Astrocyte of the hippocampus (primary cell): Measurements from ENCODE around the gene SHC2.
"Not testable (repeated sequence)": the region's sequence is repeated elsewhere in the genome, so short reads cannot be mapped to it uniquely, and the experiment has no call there.

ENCODE experiments used
- DNase-seq: peaks from one replicate; pipeline ENCODE4 v3.0.0; 2011; ENCODE audit warnings: low read depth, low spot score

The SHC2 gene

DNA sequence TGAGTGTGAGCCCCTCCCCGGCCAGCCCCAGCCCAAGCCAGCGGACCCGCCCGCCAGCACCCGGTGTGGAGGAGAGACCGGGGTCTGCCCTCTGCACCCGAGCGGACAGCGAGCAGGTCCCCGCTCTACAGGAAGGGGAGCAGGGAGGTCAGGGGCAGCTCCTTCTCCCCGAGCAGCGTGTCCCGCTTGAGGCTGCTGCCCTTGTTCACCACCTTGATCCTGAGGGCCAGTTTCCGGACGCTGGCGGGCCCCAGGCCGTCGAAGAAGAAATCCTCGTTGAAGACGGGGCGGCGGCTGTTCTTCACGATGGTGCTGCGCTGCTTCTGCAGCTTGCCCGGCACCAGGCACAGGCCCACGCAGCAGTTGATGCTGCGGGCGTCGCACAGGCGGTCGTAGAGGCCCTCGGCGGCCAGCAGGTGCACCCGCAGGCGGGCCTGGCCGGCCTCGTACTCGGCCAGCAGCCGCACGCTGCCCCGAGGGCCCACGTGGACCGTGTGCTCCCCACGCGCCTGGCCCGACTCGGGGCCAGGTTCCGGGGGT is 53.8 kb downstream of the SHC2 start:
- DNase-seq = no peak

DNA sequence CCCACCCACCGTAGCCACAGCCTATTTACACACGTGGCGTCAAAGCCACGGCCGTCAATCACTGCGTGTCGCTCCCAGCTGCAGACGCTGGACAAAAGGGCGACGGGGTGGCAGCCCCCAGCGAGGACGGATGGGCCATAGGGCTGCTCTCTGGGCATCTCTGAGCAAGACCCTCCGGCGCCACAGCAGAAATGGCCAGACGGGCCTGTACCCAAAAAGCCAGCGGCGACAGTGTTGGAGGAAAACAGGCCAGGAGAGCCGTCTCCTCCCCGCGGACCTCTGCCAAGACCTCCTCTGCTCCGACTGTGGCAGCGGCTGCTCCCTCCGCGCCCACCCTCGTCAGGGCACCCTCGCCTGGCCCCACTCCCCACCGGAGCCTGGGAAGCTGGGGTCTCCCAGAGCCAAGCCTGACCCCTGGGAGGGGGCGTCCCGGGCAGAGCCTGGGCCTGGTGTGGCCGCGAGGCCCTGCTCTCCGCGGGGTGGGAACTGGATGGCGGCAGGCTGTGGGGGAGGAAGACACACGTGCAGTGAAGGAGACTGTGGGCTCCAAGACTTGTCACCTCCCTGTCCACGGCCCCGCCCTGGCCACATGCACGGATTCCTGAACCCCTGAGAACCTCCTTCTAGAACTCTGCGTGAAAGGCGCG is 54.6 kb downstream of the SHC2 start:
- DNase-seq = peak; percentile 16

DNA sequence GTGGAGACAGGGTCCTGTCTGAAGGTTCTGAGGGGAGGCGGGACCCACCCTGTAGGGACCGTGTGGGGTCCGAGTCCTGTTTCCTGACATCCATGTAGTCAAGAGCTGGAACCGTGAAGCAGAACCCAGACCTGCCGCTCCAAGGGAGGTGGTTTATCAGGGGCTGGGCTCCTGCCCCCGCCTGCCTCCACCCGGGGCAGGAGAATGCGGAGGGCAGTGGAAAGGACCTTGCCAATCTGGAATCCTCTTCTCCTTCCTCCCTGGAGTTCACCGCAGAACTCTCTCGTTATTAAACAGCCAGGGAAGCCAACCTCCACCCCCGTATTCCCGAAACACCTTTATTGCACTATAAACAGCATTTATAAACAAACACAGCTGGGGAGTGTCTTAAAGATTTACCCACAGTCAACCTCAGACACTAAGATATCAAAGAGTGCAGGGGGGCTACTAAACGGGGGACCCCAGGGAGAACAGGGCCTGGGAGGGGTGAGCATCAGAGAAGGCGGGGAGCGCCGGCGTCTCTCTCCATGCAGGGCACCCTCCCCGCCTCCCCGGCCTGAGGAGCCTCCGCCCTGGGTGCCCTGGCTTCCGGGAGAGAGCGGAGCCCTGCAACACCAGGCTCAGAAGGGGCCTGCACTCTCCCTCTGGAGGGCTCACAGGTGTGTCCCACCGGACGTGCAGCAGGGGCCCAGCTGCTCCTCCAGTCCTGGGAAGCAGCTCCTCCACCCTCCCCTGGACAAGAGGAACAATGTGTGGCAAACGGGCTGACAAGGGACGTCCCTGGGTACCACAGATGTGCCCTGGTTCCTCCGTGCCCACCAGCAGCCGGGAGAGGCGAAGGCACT is 55.5 kb downstream of the SHC2 start:
- DNase-seq = no peak

DNA sequence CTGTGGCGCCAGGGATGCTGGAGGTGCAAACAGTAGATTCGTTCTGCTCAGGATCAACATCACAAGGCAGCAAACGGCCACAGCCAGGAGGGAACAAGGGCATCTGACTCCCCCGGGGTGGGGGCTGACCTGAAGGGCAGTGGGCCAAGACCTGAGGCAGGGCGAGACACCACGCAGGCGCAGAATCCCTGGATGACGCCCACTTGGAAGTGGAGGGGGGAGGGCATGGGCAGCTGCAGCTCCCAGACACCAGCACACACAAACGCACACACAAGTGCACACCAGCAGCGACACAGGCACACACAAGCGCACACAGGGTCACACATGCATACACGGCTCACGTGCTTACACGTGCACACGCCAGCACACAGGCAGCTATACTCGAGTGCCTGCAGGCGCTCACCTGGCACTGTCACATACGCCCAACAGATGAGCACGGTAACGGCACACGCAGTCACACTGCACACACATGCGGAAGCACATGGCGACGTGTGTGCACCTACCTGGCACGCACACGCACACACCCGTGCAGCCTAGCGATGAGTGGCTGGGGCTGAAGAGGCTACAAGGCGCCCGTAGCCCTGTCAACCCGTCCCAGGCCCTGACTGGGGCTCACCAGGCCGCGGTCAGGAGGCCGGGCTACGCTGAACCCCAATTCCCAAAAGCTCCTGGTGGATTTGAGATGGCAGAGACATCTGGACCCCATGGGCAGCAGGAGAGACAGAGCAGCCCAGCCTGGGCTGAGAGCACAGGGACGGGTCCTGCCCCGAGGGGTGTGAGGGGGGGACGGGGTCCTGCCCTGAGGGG is 57.4 kb downstream of the SHC2 start:
- DNase-seq = no peak

DNA sequence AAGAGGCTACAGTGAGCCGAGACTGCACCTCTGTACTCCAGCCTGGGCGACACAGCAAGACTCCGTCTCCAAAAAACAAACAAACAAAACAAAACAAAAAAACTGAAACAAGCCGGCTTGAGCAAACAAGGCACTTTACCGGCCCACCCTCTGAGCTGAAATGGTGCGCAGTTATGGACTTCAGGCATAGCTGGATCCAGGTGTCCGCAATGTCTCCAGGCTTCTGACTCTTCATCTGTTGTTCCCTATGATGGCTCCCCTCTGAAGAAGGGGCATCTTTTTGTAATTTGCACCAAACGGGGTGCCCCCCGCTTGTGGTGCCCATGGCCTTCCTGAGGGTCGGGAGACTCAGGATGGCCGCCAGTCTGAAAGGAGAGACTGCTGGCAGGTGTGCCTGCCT is 58.0 kb downstream of the SHC2 start:
- DNase-seq = no peak

DNA sequence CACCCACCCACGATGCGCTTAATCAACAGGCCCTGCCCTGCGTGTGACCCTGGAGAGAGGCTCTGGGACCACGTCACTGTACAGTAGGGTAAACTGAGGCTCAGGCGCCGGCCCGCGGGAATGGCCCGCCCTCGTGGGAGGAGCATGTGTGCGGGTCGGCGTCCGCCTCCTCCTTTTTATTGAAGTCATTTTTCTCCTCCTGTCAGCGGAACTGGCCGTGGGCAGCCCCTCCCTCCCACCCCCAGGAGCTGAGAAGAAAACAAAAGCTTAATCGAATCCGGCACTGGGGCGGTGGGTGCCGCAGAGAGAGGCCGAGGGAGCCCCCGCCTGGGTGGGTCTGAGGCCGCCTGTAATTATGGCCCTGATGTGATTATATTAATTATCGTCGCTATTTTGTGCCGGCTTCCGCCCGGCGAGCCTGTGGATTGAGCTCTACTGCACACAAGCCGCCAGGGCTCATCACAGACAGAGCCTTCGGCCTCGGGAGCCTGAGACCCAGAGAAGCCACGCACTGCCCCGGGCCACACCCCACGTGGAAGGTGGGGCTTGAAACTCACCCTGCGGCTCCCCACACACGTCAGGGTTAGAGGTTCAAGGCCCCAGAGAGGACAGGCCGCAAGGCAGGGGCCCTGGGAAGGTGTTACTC is 58.8 kb downstream of the SHC2 start:
- peak; percentile 42 for DNase-seq

DNA sequence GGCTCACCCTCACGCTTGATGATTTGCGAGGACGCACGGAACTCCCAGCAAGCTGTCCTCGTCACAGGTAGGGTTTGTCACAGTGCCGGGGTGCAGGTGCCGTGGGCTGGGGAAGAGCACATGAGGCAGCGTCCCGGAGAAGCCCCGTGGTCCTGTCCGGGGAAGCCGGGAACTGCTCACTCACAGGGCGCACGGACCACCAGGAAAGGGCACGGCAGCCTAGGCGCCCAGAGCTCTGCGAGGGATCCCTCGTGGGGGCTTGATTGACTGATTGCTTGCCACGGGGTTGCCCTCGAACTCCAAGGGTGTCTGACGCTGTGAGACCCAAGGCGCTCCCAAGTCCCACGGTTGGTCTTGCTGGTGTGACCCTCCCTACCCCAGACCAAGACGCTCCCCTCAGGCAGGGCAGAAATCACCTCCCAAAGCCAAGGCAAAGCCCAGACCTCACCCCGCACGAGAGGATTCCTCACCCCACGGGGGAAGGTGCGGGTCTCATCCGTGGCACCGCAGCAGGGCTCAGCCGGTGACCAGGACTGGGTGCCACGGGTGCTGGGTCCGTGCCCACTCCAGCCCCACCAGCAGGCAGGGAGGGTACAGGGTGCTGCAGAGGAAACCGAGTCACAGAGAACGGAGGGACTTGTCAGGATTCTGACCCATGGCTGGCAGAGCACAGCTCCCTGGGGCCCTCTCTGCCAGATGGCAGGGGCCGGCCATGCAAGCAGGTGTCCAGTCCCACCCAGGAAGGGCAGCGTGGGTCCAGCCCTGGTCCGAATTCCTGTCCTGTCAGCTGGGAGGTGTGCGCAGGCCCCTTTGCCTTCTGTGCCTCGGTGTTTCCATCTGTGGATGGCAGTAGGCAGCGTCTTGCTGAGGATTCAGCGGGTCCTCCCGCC is 59.6 kb downstream of the SHC2 start:
- DNase-seq = no peak

DNA sequence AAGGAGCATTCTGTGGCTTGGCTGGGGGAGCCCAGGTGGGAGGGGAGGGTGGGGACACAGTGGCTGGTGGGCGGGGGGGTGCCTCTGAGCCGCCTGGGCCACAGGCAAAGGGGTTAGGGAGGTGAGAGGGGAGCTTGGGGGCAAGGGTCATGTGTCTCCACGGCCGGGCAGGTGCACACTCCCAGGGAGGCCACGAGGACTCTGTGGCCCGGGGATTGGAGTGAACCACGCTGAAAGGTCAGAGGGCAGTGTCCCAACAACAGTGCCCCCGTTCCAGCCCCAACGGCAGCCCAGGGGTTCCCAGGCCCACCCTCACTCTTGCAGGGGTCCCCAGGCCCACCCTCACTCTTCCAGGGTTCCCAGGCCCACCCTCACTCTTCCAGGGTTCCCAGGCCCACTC is 61.5 kb downstream of the SHC2 start:
- no peak for DNase-seq

DNA sequence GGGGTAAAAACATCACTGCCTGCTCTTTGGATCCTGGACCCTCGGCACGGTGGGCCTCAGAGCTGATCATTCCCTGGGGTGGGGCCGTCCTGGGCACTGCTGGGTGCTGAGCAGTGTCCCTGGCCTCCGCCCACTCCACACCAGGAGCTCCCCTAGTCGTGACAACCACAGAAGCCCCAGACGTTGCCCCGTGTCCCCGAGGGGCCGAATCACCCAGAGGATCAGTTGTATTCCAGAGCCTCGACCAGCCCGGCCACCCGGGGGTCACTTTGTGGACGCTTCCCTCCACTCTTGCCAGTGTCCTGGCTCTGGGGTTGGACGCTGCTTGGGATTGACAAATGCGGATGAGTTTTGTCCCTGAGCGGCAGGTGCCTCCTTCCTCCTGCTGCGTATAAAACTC is 62.1 kb downstream of the SHC2 start:
- DNase-seq = no peak

DNA sequence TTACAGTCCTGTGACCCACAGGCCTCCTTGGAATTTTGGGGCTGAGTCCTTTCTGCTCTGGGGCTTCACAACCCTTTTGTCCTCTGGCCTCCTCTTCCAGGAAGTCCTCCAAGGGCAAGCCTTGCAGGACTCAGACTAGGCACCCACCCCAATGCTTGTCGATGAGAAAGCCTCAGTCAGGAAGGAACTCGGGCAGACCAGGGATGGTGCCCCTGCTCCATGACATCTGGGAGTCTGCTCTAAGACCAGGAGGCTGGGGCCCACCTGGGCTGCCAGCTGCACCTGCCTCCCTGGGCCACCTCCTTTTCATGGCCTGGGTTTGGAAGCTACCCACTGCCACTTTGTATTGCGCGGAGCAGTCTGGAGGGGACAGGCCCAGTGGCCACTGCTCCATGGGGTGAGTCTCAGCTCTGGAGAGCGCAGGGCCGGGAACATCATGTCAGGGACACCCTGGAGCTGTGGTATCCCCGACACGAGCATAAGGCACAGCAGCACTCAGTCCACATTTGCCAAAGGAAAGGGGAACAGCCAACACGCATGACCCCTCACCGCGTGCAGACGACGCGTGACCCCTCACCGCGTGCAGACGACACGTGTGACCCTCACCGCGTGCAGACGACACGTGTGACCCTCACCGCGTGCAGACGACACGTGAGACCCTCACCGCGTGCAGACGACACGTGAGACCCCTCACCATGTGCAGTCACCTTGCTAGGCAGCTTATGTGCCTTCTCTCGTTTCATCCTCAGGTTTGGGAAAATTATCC is 62.7 kb downstream of the SHC2 start:
- DNase-seq = no peak

DNA sequence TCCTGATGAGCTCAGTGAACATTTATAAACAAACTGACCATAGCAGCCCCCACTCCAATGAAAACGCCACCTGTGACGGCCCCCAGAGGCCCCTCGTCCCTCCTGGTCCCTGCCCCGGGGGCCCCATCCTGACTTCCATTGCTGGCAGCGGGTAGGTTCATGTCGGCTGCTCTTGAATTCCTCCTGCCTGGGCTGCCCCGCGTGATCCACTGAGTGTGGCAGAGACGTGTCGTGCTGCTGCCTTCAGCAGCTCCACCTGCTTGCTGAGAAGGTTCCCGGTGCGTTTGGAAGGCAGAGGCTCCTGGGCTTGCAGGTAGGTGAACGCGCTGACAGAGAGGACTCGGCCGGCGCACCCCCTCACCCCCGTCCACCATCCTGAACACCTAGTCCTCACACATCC is 63.5 kb downstream of the SHC2 start:
- DNase-seq = no peak

DNA sequence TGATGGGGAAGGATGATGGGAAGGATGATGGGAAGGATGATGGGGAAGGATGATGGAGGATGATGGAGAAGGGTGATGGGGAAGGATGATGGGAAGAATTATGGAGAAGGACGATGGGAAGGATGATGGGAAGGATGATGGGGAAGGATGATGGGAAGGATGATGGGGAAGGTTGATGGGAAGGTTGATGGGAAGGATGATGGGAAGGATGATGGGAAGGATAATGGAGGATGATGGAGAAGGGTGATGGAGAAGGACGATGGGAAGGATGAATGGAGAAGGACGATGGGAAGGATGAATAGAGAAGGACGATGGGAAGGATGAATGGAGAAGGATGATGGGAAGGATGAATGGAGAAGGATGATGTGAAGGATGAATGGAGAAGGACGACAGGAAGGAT is 65.4 kb downstream of the SHC2 start:
- DNase-seq = no peak

DNA sequence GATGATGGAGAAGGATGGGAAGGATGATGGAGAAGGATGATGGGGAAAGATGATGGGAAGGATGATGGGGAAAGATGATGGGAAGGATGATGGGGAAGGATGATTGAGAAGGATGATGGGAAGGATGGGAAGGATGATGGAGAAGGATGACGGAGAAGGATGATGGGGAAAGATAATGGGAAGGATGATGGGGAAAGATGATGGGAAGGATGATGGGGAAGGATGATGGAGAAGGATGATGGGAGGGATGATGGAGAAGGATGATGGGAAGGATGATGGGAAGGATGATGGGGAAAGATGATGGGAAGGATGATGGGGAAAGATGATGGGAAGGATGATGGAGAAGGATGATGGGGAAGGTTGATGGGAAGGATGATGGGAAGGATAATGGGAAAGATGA is 66.0 kb downstream of the SHC2 start:
- not testable (repeated sequence) for DNase-seq

DNA sequence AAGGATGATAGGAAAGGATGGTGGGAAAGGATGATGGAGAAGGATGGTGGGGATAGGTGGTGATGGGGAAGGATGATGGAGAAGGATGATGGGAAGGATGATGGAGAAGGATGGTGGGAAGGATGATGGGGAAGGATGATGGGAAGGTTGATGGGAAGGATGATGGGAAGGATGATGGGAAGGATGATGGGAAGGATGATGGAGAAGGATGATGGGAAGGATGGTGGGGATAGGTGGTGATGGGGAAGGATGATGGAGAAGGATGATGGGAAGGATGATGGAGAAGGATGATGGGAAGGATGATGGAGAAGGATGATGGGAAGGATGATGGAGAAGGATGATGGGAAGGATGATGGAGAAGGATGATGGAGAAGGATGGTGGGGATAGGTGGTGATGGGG is 67.3 kb downstream of the SHC2 start:
- DNase-seq = not testable (repeated sequence)

DNA sequence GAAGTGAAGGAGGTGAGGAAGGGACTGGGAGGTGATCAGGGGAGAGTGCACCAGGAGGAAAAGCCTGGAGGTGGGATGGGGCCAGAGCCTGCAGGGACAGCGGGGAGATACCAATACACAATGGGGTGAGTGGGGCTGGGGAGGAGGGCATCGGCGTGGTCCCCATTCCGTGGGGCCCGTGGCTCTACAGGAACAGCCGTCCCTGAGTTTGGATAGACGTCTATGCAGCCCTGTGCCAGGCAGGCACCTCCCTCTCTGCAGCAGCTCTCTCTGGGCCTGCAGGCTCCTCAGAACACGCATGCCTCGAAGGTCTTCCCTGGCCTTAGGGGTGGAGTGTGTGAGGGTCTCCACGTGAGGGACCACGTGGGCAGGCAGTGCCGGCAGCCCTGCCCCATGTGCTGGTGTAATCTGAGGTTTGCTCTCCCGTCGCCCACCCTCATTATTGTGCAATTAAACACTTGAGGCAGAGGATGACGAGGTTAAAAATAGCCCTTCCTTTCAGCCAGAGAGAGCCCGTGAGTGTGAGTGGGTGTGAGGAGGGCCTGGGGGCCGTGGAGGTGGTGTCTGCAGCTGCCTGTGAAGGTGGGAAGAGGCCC is 68.4 kb downstream of the SHC2 start:
- DNase-seq = no peak

DNA sequence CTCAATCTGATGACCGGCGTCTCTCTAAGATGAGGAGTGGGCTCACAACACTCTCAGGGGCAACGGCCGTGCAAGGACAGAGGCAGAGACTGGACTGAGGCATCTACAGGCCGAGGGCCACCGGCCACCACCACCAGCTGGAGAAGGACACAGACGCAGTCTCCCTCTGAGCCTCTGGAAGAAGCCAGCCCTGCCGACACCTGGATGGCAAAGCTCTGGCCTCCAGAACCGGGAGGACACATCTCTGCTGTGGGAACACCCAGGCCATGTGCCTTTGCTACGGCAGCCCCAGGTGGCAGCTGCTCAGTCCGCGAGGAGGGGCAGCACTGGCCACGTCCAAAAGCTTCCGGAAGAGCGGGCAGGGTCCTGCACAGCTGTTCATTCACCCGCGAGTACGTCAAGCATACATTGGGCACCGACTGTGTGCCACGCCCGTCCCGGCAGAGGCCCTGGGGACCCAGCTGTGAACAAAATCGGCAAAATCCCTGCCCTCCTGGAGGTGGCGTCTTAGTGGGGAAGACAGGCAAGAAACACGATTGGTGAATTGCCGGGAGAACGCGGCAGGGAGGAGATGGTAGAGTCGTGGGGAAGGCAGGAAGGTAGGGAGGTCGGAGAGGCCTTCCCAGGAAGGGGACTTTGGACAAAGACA is 69.0 kb downstream of the SHC2 start:
- no peak for DNase-seq

DNA sequence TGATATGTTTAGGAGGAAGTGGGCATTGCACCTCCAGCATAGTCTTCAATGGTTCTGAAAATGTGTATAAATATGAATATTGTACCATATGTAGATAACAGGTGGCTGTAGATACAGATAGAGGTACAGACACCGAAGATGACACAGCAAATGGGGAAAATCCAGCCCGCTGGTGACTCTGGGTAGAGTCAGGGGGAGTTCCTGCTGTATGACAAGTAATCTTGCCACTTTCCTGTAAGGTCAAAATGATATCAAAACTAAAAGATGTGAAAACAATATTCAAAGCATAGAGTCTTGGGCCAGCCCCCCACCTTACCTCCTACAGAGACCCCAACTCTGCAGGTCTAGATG is 69.7 kb downstream of the SHC2 start:
- no peak for DNase-seq

DNA sequence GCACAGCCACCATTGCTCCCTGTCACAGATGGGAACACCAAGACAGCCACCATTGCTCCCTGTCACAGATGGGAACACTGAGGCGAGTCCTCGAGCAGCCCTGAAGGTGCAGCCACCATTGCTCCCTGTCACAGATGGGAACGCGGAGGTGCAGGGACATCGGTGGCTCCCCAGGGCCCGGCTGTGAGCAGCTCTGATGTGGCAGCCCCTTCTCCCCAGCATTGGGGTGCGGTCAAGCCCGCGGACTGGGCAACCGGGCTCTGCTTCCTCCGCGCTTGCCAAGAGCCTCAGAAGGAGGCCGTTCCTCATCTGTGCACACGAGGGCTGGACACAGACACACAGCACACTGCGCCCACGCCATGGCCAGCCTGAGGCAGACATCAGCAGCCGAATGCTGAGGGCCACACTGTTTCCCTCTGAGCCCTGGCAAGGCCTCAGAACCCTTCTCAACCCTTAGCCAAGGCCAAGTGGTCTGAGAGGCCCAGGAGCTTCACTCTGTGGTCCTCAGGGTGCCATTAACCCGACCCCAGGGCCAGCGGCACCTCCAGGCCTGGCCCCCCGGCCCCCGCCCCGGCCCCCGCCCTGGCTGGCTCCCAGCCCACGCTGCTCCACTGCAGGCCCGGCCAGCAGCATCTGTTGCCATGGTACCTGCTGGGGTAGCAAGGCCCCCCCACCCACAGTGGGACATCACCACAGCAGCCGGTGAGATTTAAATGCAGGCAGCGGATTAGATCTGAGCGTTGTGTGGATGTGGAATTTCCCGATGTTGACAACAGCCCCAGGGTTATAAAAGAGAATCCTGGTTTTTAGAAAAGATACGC is 70.2 kb downstream of the SHC2 start:
- no peak for DNase-seq
